ENCODE data around the gene FMO5. TPM values are rescaled to one million over a fixed set of nuclear protein-coding genes. Genes with fewer than 3 reads are reported as not detected.
"Not testable (repeated sequence)": the region's sequence is repeated elsewhere in the genome, so short reads cannot be mapped to it uniquely, and the experiment has no call there.

FMO5 gene
- total RNA-seq, 2 donors from 2014 or later, result 0.86 to 1.1 TPM

GRCh38 chr1:147167365-147167764, 57.8 kb downstream of the FMO5 start:
- Histone ChIP-seq H3K9me3 (no peaks in the 10 kb centered on the region), H3K27me3 (no peaks in the 10 kb centered on the region), H3K27ac (no peak overlapping the region), H3K36me3 (peaks cover 12% of the 10 kb centered on the region), H3K4me3 (no peak overlapping the region), H3K4me1 (peaks cover 0 to 28% of the 10 kb centered on the region in 2 donors)
- TF ChIP-seq CTCF (IDR thresholded peaks at IDR 0.05), result no peak
- DNase-seq (ENCODE audit: low spot score), result no peak

- Histone ChIP-seq H3K36me3 (peaks cover 51% of the 10 kb centered on the region), H3K27me3 (no peaks in the 10 kb centered on the region), H3K4me1 (no peaks in the 10 kb centered on the region), H3K27ac (no peak overlapping the region), H3K4me3 (no peak overlapping the region), H3K9me3 (no peaks in the 10 kb centered on the region)
- no peak for DNase-seq (ENCODE audit: low spot score)
- TF ChIP-seq CTCF (IDR thresholded peaks at IDR 0.05), result no peak
Observed at GRCh38 chr1:147163019-147163418, 62.1 kb downstream of the FMO5 start.

- no peaks in the 10 kb centered on the region for H3K4me1 ChIP-seq
- no peaks in the 10 kb centered on the region for H3K9me3 ChIP-seq
- H3K4me3 ChIP-seq, result no peak overlapping the region
- no peak for TF ChIP-seq CTCF (IDR thresholded peaks at IDR 0.05)
- peaks cover 60% of the 10 kb centered on the region for H3K36me3 ChIP-seq
- H3K27ac ChIP-seq, result no peak overlapping the region
- no peak for DNase-seq (ENCODE audit: low spot score)
- no peaks in the 10 kb centered on the region for H3K27me3 ChIP-seq
Observed at GRCh38 chr1:147162093-147162492, 63.0 kb downstream of the FMO5 start.

- H3K27ac ChIP-seq; H3K9me3 ChIP-seq; H3K4me3 ChIP-seq; H3K27me3 ChIP-seq; DNase-seq (ENCODE audit: low spot score); H3K4me1 ChIP-seq: not testable (repeated sequence)
- peaks cover 66% of the 10 kb centered on the region for H3K36me3 ChIP-seq
Observed at GRCh38 chr1:147157116-147157515, 68.0 kb downstream of the FMO5 start.

- Histone ChIP-seq H3K36me3 (peaks cover 62% of the 10 kb centered on the region), H3K4me1 (no peaks in the 10 kb centered on the region), H3K27ac (no peak overlapping the region)
Observed at GRCh38 chr1:147156642-147157041, 68.5 kb downstream of the FMO5 start.

GRCh38 chr1:147152772-147153171, 72.4 kb downstream of the FMO5 start:
- peaks cover 23% of the 10 kb centered on the region for H3K36me3 ChIP-seq
- TF ChIP-seq CTCF (IDR thresholded peaks at IDR 0.05), result no peak

More at GRCh38 chr1:147156642-147157041, 68.5 kb downstream of the FMO5 start:
- H3K27me3 ChIP-seq, result no peaks in the 10 kb centered on the region
- no peak overlapping the region for H3K4me3 ChIP-seq
- TF ChIP-seq CTCF (IDR thresholded peaks at IDR 0.05), result no peak
- no peak for DNase-seq (ENCODE audit: low spot score)
- H3K9me3 ChIP-seq, result no peaks in the 10 kb centered on the region

More at GRCh38 chr1:147152772-147153171, 72.4 kb downstream of the FMO5 start:
- H3K9me3 ChIP-seq, result no peaks in the 10 kb centered on the region
- no peaks in the 10 kb centered on the region for H3K4me1 ChIP-seq
- H3K27me3 ChIP-seq, result no peaks in the 10 kb centered on the region
- no peak overlapping the region for H3K27ac ChIP-seq
- H3K4me3 ChIP-seq, result no peak overlapping the region
- no peak for DNase-seq (ENCODE audit: low spot score)

Data from right atrium auricular region (tissue), 2 donors.